Left lung (tissue), 10 donors: Measurements from ENCODE around the gene DUSP7. TPM values are rescaled to one million over a fixed set of nuclear protein-coding genes. Genes with fewer than 3 reads are reported as not detected.
A peak's percentile ranks its signal among the peaks of the same experiment; 100 is the strongest.

ENCODE experiments used
- ATAC-seq: fragments of 200-7000 bp; cut with Tn5 transposase; one replicate; pipeline ENCODE4 v1.9.1; 2020; ENCODE audit warnings: moderate library complexity
- DNase-seq, 4 donors: peaks; one replicate each; pipeline ENCODE4 v3.0.0-alpha.2; 2013 to 2020
- H3K27ac ChIP-seq, 2 donors: fragments of 200-600 bp; sonication (generic) in 1 of 2; one replicate each; pipeline versions ENCODE4 v1.5.0 to v1.8.0; 2020 to 2021
- H3K27me3 ChIP-seq, 2 donors: fragments of 200-600 bp; sonication (generic) in 1 of 2; one replicate each; pipeline versions ENCODE4 v1.5.0 to v1.8.0; 2020 to 2021
- H3K36me3 ChIP-seq, 2 donors: fragments of 200-600 bp; sonication (generic) in 1 of 2; one replicate each; pipeline versions ENCODE4 v1.5.0 to v1.8.0; 2020 to 2021
- H3K4me1 ChIP-seq, 2 donors: fragments of 200-600 bp; one replicate each; pipeline ENCODE4 v1.8.0; 2021
- H3K4me3 ChIP-seq, 2 donors: fragments of 200-600 bp; sonication (generic) in 1 of 2; one replicate each; pipeline versions ENCODE4 v1.5.0 to v1.8.0; 2020 to 2021; ENCODE audit warnings: mild to moderate bottlenecking in 1 of 2
- H3K9me3 ChIP-seq, 2 donors: fragments of 200-600 bp; sonication (generic) in 1 of 2; one replicate each; pipeline versions ENCODE4 v1.5.0 to v1.8.0; 2020 to 2021
- CTCF ChIP-seq, 2 donors: fragments of 200-600 bp; sonication (generic) in 1 of 2; IDR thresholded peaks; one replicate each; pipeline versions ENCODE4 v1.5.0 to v1.8.0; 2021; ENCODE audit warnings: antibody characterized with exemption in 2 of 2
- intact Hi-C, 2 donors: fragments of 100-400 bp; cut with DNase I; formaldehyde crosslinking; loops; one replicate each; pipeline versions ENCODE4 v1.11.2 to v1.14.2; 2022
- polyA plus RNA-seq, 6 donors: library from polyadenylated mRNA; unstranded; fragments of 120-200 nt; gene quantifications; one replicate each; pipeline ENCODE4 v1.2.1, GENCODE V29; 2013; ENCODE audit not compliant: insufficient read length in 6 of 6
- total RNA-seq, 2 donors: library from RNA; stranded (reverse); fragmentation: NEBNext Ultra II Directional; extraction: Animal tissue kit (Norgen Biotek cat#: 25700); gene quantifications; one replicate each; pipeline ENCODE4 v1.2.1, GENCODE V29; 2021
- donor health status: DM: no; HTN: yes; CAD: no.
- donor health status: DM: no; HTN: no; CAD: no.

DUSP7 gene
- total and polyA plus RNA-seq, 8 donors: 17.5 to 38.3 (median 21.1) TPM

GRCh38 chr3:52013802-52014598, 42.4 kb downstream of the DUSP7 start:
- intact Hi-C loops: no loop called here

GRCh38 chr3:52012699-52013098, 43.7 kb downstream of the DUSP7 start:
- no peak for DNase-seq
- ATAC-seq: no peak
- Histone ChIP-seq H3K9me3 (no peaks in the 10 kb centered on the region), H3K27ac (peak overlapping the region in 1 of 2 donors; percentile 28), H3K27me3 (no peaks in the 10 kb centered on the region), H3K36me3 (no peaks in the 10 kb centered on the region), H3K4me3 (no peak overlapping the region), H3K4me1 (no peaks in the 10 kb centered on the region)
- TF ChIP-seq CTCF (IDR thresholded peaks at IDR 0.05): no peak
- intact Hi-C loops: no loop called here

More at GRCh38 chr3:52013802-52014598, 42.4 kb downstream of the DUSP7 start:
- no peaks in the 10 kb centered on the region for H3K27me3 ChIP-seq
- no peak overlapping the region for H3K4me3 ChIP-seq
- DNase-seq (no peak), ATAC-seq (no peak)
- H3K27ac ChIP-seq: no peak overlapping the region
- H3K9me3 ChIP-seq: no peaks in the 10 kb centered on the region
- TF ChIP-seq CTCF (IDR thresholded peaks at IDR 0.05): no peak
- no peaks in the 10 kb centered on the region for H3K36me3 ChIP-seq
- no peaks in the 10 kb centered on the region for H3K4me1 ChIP-seq

- no peak overlapping the region for H3K27ac ChIP-seq
- no peak overlapping the region for H3K4me3 ChIP-seq
- DNase-seq: no peak
- no peak for ATAC-seq
- no peaks in the 10 kb centered on the region for H3K36me3 ChIP-seq
- intact Hi-C loops: no loop called here
- H3K4me1 ChIP-seq: peaks cover 6 to 11% of the 10 kb centered on the region in 2 donors
- TF ChIP-seq CTCF (IDR thresholded peaks at IDR 0.05): no peak
- no peaks in the 10 kb centered on the region for H3K27me3 ChIP-seq
- H3K9me3 ChIP-seq: no peaks in the 10 kb centered on the region
Observed at GRCh38 chr3:52010431-52010830, 45.9 kb downstream of the DUSP7 start.

GRCh38 chr3:52007291-52007690, 49.1 kb downstream of the DUSP7 start:
- Histone ChIP-seq H3K4me1 (peaks cover 9 to 24% of the 10 kb centered on the region in 2 donors), H3K9me3 (no peaks in the 10 kb centered on the region), H3K27me3 (no peaks in the 10 kb centered on the region), H3K36me3 (no peaks in the 10 kb centered on the region), H3K27ac (no peak overlapping the region), H3K4me3 (no peak overlapping the region)
- ATAC-seq (no peak), DNase-seq (no peak)
- intact Hi-C loops: loop anchor here (2.0 to 10.0 kb wide), 2 partner anchors 48 to 138 kb away; no protein-coding TSS in a partner anchor
- TF ChIP-seq CTCF (IDR thresholded peaks at IDR 0.05): no peak

GRCh38 chr3:52006820-52007133, 49.6 kb downstream of the DUSP7 start:
- H3K27ac ChIP-seq: no peak overlapping the region
- DNase-seq: no peak
- intact Hi-C loops: loop anchor here (2.0 to 10.0 kb wide), 2 partner anchors 48 to 138 kb away; no protein-coding TSS in a partner anchor

More at GRCh38 chr3:52006820-52007133, 49.6 kb downstream of the DUSP7 start:
- H3K36me3 ChIP-seq: no peaks in the 10 kb centered on the region
- TF ChIP-seq CTCF (IDR thresholded peaks at IDR 0.05): no peak
- H3K9me3 ChIP-seq: no peaks in the 10 kb centered on the region
- H3K4me1 ChIP-seq: peaks cover 10 to 25% of the 10 kb centered on the region in 2 donors
- ATAC-seq: no peak
- H3K27me3 ChIP-seq: no peaks in the 10 kb centered on the region
- no peak overlapping the region for H3K4me3 ChIP-seq
